HG03097 (cell line): Measurements from ENCODE around the gene FRAT2.

Source experiments
- ATAC-seq: cut with Tn5 transposase; IDR thresholded peaks from one replicate; pipeline ENCODE4 v1.9.1; 2021; ENCODE audit not compliant: unreplicated experiment, low FRiP score

FRAT2 gene

DNA sequence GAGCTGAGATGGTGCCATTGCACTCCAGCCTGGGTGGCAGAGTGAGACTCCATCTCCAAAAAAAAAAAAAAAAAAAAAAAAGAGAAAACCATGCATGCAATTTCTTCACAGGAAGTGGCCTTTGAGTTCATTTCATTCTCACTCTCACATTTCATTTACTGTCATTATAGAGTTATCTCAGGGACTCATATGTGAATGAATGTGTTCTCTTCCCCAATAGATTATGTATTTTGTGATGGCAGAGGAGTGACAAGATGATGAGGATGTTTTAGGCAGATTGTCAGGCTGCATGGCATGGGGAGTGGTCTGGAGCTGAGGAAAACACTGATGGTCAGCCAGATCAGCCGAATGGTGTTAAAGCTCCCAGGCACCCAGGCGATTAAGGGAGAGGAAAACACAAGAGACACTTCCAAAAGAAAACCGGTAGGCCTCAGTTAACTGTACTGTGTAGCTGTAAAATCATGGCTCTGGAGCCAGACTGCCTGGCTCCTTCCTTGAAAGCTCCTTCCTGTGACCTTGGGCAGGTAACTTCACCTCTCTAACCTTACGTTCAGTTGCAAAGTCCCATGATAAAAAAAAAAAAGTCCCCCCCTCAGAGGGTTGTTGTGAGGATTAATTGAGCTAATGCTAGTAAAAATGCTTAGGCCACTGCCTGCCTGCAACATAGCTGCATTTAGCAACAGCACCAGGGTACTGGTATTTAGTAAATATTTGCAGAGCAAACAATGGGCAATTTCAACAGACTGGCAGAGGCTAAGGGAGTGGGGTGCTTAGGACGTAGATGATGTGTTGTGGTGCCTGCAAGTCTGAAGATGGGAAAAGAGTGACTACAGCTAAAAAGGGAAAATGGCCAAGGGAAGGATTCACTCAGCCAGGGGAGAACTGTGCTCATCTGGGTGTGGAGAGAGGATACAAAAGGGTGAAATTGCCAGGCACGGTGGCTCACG, 6.9 kb downstream of the FRAT2 start:
- ATAC-seq = no peak

DNA sequence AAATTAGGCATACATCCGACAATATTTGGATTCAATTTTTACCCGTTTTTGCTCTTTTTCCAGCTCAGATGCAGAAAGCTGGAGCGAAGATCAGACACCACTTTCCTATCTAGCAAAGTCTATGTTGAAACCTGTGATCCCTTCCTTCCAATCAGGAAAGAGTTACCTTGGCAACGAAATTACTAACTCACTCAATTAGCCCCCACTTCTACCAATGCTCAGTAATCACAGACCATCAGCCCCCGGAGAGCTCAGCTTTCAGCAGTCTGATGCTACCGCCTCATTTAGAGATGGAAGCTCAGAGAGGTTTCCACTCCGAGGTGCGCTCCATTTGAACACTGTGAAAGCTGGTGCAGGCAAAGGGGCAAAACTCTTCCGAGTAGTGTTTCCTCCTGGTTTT, 8.8 kb downstream of the FRAT2 start:
- no peak for ATAC-seq

DNA sequence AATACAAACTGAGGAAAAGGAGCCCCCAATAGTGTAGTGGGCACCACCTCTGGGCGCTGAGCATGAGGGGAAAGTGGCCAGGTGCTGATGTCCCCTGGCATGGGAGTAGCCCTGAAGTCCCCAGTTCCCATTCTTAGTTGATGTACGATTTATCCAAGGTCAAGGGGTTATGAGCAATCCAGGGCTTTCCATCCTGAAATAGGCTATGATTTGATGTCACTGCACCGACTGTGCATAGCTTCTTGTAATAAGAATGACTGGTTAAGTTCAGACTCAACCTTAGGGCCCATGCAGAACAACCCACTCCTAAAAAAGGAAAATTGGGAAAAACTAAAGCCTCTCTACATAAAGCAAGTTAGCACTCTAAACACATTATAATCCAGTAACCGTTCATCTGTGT, 11.0 kb downstream of the FRAT2 start:
- ATAC-seq = no peak

DNA sequence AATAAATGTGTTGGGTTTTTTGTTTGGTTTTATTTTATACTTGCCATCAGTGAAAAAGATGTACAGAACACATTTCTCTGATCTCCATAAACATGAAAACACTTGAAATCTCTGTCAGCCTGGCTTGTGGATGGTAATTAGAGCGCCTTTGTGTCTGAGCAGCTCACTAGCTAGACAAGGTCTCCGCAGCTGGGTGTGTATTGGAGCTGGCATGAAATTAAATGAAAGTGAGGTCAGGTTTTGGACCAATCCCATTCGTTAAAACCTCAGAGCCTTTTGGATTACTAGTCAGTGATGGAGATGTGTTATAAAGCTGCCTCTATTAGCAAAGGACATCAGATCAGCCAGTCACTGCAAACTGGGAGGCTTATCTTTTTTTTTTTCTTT, 12.7 kb downstream of the FRAT2 start:
- ATAC-seq = no peak

DNA sequence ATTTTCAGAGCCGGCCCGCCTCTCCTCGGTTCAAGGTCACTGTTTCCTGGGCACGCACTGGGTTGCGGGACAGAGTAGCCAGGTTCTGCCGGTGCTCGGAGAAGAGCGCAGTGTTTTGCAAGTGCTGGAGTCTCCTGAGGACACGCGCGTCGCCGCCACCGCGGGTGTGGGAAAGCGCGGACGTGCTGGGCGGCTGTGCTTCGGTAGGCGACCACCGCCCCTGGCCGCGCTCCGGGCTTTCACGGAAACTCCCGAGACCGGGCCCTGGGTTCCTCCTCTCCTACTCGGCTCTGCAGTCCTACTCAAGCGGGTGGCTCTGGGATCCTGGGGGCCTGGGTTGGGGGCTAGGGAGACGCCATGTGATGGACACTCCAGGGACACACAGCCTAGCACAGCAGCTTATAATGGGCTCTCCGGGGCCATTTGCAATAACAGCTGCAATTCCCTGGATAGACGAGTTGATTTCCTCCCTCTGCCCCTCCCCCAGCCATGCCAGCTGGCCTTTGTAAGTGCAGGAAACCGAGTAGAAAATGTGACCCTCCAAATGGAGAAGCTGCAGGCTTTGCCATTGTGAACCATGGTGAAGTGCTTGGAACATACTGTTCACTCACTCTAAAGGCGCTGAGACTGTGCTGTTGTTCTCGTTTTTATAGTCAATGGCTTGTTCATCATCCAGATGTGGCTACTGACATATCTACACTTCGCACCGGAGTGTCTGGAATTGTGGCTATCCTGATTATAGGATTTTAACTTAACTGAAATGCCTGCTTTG, 13.3 kb downstream of the FRAT2 start:
- no peak for ATAC-seq

DNA sequence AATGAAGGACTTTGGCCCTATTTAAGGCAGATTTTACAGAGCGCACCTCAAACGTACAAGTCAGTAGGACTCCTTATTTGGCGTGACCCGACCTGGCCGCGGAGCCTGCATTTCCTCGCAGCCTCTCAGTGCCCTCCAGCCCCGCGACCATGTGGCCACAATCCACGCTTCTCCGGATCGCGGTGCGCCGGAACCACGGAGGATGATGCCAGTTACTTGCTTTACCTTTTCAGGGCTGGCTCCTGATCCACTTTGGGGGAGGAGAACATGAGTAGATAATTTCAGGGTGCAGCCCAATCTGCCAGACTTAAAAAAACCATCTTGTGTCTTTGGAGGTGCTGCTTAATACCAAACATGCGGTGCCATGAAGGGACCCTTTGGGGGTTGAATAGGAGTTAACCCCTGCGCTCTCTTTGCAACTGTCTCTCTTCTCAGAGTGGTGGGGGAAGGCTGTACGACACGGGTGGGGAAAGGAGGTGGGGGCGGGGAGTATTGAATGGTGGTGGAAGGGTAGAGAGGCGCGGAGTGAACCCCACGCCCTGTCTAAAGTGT, 14.0 kb downstream of the FRAT2 start:
- ATAC-seq = peak; percentile 13

DNA sequence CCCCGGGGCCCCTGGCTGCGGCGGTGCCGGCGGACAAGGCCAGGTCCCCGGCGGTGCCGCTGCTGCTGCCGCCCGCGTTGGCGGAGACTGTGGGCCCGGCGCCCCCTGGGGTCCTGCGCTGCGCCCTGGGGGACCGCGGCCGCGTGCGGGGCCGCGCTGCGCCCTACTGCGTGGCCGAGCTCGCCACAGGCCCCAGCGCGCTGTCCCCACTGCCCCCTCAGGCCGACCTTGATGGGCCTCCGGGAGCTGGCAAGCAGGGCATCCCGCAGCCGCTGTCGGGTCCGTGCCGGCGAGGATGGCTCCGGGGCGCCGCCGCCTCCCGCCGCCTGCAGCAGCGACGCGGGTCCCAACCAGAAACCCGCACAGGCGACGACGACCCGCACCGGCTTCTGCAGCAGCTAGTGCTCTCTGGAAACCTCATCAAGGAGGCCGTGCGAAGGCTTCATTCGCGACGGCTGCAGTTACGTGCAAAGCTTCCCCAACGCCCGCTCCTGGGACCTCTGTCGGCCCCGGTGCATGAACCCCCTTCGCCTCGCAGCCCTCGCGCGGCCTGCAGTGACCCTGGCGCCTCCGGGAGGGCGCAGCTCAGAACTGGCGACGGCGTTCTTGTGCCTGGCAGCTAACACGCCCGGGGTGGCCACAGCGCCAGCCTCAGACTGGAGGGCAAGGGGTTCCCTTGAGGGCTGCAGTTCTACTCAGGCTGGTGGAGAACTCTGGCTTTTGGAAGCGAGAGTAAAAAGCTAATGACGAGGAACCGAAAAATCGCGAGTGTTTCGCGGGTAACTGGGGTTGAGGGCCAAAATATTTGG, 14.7 kb downstream of the FRAT2 start:
- peak; percentile 25 for ATAC-seq

DNA sequence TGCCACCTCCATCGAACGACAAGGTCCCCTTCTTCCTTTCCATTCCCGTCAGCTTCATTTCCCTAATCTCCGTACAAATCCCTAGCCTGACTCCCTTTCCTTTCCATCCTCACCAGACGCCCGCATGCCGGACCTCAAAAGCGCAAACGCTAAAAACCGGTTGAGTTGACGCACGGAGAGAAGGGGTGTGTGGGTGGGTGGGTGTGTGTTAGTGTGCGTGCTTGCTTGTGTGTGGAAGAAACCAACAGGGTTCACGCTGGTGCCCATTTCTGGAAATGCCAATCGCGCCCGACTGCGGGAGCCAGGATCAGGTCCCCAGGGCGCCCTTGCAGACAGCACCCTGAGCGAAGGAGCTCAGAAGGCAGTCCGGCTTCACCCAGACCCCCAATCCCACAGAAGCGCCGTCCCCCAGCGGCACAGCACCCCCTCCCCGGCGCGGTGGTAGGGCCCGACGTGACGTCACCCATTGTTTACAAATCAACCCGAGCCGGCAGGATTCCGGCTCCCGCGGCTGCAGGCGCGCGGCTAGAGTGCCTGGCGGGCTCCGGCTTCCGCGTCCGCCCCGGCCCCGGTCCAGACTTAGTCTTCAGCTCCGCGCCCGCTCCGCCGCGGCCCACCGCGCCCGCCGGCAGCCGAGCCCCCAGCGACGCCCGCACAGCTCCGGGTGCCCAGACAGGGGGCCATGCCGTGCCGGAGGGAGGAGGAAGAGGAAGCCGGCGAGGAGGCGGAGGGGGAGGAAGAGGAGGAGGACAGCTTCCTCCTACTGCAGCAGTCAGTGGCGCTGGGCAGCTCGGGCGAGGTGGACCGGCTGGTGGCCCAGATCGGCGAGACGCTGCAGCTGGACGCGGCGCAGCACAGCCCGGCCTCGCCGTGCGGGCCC, 15.5 kb downstream of the FRAT2 start, which contains the start of gene FRAT1:
TSS of gene FRAT1 (plus strand) at position 500 of the 880 bp plus-strand sequence. CDS start at position 683, 183 bp downstream.
- ATAC-seq = peak; percentile 67

DNA sequence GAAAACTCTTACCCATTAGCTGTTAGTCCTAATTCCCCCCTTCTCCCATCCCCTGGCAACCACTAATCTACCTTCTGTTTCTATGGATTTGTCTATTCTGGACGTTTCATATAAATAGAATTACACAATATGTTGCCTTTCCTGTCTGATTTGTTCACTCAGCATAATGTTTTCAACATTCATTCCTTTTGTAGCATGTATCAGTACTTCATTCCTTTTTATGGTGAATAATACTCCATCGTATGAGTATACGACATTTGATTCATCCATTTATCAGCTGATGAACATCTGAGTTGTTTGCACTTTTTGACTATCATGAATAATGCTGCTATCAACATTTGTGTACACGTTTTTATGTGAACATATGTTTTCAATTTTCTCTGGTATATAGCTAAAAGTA, 19.9 kb downstream of the FRAT2 start:
- ATAC-seq = no peak

DNA sequence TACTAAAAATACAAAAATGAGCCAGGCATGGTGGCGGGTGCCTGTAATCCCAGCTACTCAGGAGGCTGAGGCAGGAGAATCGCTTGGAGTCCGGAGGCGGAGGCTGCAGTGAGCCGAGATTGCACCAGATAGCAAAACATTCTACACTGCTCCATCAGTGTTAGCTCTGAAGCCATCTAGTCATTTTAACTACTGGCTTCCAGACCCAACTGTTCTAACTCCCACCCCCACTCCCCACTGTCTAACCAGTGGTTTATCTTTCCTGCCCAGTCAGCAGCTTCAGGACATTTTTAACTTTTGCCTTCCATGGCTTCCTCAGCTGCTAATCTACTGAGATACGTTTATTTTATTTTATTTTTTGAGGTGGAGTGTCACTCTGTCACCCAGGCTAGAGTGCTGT, 21.6 kb downstream of the FRAT2 start:
- ATAC-seq = no peak

DNA sequence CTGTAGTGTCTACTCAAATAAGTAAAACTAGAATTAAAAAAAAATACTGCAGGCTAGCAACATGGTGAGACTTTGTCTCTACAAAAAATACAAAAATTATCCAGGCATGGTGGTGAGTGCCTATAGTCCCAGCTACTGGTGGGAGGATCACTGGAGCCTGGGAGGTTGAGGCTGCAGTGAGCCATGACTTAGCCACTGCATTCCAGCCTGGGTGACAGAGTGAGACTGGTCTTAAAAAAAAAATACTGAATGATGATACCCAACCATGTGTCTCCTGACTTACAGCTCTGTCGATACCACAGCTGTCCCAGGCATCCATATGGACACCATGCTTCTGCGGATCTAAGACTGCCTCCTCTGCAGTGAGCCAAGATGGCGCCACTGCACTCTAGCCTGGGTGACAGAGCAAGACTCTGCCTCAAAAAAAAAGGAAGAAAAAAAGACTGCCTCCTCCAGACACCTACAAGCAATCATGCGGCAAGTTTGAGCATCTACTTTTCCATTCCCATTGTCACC, 23.4 kb downstream of the FRAT2 start:
- ATAC-seq = no peak

DNA sequence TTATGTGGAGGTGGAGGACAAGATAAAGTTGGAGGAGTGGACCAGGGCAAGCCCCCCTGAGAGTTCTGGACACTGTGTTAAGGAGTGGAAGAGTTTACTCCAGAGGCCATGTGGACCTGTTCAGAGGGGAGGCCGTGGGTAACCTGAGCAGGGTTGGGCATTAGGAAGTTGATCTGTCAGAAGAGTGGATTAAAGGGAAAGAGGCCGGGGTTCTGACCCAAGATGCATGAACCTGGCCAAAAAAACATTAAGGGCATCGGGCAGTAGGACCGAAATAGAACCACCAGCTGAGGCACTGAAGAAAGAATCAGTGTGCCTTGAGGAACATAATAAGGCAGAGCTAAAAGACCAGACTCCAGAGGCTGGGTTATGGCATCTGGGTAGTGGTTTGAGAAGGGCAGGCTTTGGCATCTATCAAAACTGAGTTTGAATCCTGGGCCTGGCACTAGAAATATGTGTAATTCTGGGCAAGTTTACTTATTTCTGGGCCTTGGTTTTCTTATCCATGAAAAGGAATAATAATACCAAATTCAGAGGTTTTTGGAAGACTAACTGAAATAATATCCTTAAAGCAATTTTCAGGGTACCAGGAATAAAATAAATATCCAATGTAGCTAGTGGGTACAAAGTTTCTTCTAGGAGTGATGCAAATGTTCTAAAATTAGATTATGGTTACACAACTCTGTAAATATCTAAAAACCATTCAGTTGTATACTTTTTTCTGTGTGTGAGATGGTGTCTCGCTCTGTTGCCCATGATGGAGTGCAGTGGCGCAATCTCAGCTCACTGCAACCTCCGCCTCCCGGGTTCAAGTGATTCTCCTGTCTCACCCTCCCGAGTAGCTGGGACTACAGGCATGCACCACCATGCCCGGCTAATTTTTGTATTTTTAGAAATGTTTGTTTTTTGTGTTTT, 26.4 kb downstream of the FRAT2 start:
- no peak for ATAC-seq

DNA sequence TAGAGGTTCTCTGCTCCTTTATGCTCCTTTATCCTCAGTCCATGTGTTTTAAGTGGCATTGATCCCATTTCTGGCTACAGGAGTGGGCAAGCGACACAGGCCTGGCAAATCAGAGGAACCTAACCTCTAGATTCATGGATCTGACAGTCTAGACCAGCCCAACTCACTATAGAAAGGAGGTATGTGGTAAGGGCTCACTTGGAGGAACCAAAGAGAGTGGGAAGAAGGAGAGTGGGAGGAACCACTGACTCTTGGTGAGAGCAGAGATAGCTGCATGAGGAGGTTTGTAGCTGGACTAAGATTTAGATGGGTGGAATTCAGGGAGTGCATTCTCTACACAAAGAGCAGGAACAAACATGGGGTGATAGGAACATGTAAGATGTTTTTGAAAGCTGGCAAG, 27.1 kb downstream of the FRAT2 start:
- no peak for ATAC-seq

DNA sequence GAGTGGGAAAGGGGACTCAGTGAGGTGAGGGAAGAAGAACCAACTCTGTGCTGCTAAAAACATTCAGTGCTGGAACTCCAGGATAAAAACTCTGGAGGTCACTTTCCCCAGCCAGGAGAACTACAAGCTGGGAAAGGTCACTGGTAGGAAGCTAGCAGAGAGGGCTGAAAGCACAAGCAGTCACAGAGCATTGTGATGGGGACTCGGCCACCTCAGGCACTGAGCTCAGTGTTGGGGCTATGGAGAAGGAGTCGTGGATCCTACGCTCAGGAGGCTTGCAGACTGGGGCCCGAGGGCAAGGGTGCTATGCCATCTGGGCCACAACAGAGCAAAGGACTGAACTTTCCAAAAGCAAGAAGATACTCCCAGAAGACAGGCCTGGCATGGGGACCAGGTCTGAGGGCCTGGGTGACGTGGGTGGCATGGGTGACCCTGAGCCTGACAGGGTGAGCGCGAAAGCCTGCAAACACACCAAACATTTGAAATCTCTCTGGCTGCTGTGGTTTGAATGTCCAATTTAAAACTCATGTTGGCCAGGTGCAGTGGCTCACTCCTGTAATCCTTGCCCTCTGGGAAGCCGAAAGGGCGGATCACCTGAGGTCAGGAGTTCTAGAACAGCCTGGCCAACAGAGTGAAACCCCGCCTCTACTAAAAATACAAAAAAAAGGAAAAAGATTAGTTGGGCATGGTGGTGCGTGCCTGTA, 32.3 kb downstream of the FRAT2 start:
- ATAC-seq = no peak

DNA sequence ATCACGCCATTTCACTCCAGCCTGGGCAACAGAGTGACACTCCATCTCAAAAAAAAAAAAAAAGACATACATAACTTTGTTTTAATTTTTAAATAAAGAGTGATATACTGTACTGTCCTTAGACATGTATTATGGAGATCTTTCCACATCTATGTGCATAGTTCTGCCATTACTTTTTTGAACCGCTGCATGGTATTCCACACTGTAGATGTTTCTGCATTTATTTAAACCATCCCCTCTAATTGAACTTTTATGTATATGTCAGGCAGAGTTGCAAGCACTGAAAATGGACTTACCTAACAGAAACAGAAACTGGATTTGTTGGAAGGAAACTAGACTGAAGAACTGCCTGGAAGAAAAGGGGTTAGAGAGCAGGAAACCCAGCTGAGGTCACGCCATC, 33.5 kb downstream of the FRAT2 start:
- ATAC-seq = no peak

DNA sequence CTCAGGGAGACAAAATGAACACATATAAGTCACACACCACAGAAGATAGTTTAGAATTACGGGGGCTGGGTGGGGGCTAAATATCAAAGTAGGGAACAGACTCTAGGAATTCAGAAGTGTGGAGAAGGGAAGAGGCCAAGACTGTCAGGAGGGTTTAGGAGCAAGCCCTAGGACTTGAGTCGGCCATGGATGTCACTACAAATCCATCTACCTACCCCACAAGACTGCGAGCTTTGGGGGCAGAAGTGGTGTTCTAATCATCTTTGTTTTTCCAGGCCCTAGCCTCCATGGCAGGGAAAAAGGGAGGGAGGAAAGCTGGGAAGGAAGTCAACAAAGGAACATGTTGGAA, 36.3 kb downstream of the FRAT2 start:
- no peak for ATAC-seq

DNA sequence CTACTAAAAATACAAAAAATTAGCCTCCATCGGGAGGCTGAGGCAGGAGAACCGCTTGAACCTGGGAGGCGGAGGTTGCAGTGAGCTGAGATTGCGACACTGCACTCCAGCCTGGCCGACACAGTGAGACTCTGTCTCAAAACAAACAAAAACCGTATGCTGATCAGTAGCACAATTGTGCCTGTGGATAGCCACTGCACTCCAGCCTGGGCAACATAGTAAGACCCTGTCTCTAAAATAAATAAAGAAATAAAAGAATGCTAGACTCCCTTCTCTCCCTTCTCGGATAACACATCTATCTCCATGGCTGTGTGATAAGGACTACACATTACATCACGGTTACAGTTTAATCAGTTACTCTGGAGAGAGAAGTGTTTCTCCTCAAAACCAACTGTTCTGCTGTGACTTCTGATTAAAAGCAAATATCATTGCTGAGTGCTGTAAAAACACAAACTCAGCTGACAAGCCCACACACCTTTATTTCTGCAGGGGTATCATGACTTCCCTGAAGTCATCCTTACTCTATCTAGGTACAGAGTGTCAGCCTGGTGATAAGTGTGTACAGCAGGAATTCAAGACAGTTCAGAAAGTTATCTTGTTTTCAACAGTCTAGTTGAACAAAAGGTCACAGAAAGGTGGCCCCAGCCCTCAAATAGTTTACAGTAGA, 36.8 kb downstream of the FRAT2 start:
- no peak for ATAC-seq
